Cardiac septum (tissue), 1 donor: ENCODE measurements around the gene FOS. TPM values are rescaled to one million over a fixed set of nuclear protein-coding genes. Genes with fewer than 3 reads are reported as not detected.
"Not testable (repeated sequence)": the region's sequence is repeated elsewhere in the genome, so short reads cannot be mapped to it uniquely, and the experiment has no call there.

Experiments
- DNase-seq: peaks from one replicate; pipeline ENCODE4 v3.0.0-alpha.2; 2020; ENCODE audit warnings: low spot score
- intact Hi-C: fragments of 100-400 bp; cut with DNase I; formaldehyde crosslinking; loops from one replicate; pipeline ENCODE4 v1.14.0; 2022
- total RNA-seq: library from RNA; stranded (reverse); fragmentation: NEBNext Ultra II Directional; extraction: Animal tissue kit (Norgen Biotek cat#: 25700); gene quantifications from one replicate; pipeline ENCODE4 v1.2.1, GENCODE V29; 2021
- donor health status: DM: no; HTN: no; CAD: no.

FOS gene
- total RNA-seq, 1 donor from 2014 or later = 25.8 TPM

DNA sequence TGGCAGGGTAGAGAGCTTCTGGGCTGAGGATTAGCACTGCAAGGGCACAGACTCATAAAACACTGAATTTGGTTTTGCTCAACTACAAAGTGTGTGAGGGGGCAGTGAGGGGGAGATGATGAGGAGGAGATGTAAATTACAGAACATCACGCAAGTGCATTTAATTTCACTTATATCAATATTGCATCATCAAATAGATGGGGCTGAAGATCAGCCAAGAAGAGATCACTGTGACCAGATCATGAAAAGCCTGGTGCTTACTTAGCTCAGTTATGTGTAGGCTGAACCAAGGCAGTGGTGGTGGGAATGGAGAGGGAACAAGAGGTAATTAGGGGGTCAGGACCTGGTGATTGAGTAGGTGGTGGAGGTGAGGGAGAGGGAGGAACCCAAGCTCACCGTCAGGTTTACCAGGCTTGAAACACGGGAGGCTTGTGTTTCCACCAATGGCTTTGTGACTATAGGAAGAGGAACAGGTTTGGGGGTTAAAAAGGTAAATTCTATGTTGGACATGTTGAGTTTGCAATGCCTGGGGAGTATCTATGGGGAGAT lies 11.3 kb downstream of the FOS start:
- intact Hi-C loops = loop anchor here (5.0 kb wide), 1 partner anchor 53 kb away; no protein-coding TSS in a partner anchor
- DNase-seq = no peak

DNA sequence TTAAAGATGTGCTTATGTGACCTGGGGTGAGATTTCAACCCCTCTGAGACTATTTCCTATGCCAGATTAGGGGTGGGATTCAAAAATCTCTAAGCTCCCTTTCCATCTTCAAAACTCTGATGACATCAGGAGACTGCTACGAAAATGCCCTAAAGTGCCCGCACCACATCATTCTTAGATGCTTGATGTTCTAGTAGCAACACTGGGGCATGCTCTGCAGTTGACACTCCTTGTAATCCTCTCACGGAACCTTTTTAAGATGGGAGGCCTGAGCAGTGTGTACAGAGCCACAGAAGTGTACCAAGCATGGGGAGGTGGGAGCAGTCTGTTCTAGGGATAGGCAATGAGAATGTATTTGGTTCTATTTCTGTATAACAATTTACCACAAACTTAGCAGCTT lies 12.2 kb downstream of the FOS start:
- intact Hi-C loops = loop anchor here (5.0 kb wide), 1 partner anchor 54 kb away; no protein-coding TSS in a partner anchor
- no peak for DNase-seq

DNA sequence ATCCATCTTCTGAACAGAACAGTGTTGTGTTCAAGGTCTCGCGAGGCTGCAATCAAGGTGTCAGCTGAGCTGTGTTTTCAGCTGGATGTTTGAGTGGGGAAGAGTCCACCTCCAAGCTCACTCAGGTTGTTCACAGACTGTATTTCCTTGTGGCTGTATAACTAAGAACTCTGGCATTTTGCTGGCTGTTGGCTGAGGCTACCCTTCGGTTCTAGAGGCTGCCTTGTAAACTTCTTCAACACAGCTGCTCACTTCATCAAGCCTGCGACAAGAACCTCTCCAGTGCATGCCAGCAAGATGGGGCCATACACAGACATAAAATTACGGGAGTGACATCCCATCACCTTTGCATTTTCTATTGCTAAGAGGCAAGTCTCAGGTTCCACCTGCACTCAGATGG lies 12.7 kb downstream of the FOS start:
- no peak for DNase-seq
- intact Hi-C loops = loop anchor here (5.0 kb wide), 1 partner anchor 54 kb away; no protein-coding TSS in a partner anchor

DNA sequence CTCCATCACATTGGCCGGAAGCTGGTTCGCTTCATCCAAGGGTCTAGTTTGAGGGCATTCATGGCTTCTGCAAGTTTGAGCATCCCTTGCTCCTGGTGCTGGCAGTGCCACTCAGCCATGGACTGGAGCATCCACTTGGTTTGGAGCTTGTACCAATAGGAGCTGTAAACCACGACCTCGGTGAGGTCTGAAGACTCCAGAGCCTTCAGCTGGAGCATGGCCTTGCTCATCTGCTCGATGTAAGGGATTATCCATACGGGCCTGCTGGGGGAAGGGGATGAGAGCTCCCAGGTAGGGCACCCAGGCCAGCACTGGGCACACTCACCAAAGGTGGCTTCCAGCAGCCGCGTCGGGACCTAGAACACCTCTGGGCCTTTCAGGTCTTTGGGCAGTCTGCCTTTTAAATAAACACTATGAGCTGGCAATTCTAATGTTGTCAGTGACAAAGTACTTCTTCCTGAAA lies 13.5 kb downstream of the FOS start:
- no peak for DNase-seq
- intact Hi-C loops = loop anchor here (5.0 kb wide), 1 partner anchor 55 kb away; no protein-coding TSS in a partner anchor

DNA sequence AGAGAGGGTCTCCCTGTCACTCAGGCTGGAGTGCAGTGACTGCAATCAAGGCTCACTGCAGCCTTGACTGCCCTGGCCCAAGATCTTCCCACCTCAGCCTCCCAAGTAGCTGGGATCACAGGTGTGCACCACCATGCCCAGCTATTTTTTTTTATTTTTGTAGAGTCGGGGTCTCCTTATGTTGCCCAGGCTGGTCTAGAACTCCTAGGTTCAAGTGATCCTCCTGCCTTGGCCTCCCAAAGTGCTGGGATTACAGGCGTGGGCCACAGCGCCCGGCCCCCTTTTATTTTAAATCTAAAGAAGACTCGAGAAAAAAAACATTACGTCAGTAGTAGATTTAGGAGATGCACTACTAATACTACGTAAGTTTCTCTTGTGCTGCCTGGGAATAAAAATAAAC lies 14.3 kb downstream of the FOS start:
- DNase-seq = no peak
- intact Hi-C loops = loop anchor here (5.0 kb wide), 1 partner anchor 56 kb away; no protein-coding TSS in a partner anchor

DNA sequence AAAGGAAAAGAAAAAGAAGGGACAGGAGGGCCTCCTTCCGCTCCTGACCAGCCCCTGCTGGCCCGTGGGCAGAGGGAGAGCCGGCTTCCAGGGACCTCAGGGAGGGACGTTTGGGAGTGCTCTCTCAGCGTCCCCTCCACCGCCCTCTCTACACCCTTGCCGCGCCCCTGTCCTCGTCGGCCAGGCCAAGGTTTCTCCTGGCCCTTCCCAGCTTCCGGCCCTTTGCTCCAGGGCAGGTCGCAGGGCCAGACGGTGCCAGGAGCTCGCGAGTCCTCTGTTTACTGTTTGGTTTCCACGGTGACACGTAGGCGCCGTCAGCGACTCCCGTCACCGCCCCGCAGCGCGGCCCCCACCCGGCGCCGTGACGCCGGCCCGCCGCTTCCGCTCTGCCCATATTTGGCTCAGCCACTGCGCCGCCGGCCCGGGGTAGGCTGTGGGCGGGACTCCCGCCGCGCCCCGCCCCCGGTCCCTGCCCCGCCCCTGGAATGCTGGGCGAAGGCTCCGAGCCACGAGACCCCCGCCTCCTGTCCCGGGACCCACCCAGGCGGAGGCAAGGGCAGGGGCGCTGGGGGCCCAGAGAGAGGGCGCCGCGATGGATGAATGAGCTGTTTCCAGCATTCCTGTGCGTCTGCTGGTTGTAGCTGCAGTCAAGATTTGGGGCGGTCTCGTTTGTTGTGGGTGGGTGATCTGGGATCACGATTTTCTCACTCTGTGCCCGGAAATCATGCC lies 15.5 kb downstream of the FOS start:
- peak; percentile 99 for DNase-seq
- intact Hi-C loops = loop anchor here (1.0 to 5.0 kb wide), 4 partner anchors 17 to 117 kb away; partner anchors contain the start of gene TMED10

DNA sequence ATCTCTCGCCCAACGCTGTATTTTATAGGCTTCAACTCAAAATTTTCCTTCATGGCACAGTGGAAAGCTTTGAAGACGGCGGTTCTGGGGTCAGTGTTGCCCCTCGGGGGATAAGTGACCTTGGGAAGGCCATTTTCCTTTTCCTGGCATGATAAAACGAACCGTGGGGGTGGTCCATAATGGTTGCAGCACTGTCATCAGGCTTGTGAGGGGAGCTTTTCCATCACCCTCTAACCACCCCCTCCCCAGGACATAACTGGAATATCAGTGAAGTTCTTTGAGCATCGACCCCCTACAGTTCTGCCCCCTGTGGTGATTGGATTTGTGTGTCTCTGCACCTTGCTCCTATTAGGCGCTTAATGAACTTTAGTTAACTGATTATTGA lies 16.0 kb downstream of the FOS start:
- intact Hi-C loops = loop anchor here (1.0 to 5.0 kb wide), 4 partner anchors 17 to 118 kb away; partner anchors contain the start of gene TMED10
- no peak for DNase-seq

DNA sequence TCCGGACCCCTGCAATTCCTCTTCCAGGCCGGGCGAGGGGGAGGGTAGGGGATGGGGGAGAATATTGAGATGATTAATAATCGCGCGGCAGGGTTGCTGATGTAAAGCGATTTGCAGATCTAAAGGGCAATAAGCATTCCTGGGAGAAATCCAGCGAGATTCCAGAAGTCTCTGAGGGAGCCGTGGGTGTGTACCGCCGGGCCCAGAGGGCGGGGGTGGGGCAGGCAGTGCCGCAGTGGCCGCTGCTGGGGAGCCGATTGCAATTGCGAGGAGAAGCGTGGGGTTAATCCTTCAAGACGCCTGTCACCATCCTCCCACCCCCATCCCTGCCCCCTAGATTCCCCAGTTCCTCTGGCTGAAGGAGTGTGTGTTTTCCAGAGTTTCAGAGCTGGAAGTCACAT lies 16.4 kb downstream of the FOS start:
- intact Hi-C loops = loop anchor here (2.0 kb wide), 2 partner anchors 36 to 118 kb away; partner anchors contain the start of gene TMED10

DNA sequence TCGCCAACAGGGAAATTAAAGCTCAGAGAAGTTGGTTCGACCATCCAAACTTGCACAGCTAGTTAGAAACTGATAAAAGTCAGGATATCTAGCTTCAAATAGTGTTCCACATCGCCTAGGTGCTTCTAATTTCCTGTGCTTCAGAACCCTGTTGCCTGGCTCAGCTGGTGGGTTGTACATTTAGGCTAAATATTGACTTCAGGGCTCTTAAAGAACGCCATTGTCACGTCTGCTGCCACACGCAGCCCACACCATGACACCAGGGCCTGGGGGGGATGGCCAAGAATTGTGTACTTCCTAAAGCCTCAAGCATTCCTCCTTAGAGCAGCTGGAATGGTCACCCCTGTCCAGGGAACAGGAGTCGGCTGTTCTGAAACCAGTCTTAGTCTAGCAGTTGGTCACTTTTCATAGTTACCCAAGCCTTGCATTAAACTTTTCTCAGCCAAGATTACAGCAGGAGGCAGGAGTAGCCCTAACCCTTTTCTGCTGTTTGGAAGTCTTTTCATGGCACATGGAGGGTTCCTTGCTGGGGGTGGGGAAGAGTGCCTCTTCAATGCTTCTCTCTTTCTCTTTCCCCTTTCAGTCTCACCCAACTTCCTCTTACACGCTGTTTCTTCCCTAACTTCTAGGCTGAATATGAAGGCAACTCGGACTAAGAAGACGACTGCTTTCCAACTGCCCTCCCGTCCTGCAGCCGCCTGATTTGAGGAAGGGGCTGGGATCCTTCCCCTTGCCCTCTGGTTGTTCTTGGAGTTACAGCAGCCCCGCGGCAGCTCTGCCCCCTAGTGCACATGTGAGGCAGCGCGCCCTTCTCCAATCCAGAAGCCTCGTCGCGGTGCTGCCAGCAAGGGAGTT lies 17.1 kb downstream of the FOS start:
- intact Hi-C loops = loop anchor here (2.0 kb wide), 3 partner anchors 37 to 163 kb away; partner anchors contain the start of gene TMED10
- peak; percentile 92 for DNase-seq

More for the DNA sequence above, 16.4 kb downstream of the FOS start:
- DNase-seq = peak; percentile 82

DNA sequence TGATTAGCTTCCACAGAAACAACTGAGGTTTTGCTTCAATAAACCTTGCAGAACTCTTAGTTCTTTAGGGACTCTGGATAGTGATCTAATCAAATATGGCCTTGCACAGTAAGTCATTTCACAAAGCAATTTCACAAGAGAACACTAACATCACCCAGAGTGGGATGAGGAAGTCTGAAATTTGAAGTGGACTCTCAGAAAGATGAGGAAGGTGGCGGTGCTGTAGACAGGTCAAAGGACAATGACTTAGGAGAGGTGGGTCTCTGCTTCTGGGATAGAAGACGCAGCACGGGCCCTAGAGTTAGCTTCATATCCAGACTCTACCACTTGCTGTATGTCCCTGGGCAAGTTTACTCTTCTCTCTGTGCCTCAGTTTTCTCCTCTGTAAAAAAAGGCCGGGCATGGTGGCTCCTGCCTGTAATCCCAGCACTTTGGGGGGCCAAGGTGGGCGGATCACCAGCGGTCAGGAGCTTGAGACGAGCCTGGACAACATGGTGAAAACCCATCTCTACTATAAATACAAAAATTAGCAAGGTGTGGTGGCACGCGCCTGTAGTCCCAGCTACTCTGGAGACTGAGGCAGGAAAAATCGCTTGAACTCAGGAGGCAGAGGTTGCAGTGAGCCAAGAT lies 18.9 kb downstream of the FOS start:
- no peak for DNase-seq
- intact Hi-C loops = loop anchor here (2.0 kb wide), 1 partner anchor 165 kb away; no protein-coding TSS in a partner anchor

DNA sequence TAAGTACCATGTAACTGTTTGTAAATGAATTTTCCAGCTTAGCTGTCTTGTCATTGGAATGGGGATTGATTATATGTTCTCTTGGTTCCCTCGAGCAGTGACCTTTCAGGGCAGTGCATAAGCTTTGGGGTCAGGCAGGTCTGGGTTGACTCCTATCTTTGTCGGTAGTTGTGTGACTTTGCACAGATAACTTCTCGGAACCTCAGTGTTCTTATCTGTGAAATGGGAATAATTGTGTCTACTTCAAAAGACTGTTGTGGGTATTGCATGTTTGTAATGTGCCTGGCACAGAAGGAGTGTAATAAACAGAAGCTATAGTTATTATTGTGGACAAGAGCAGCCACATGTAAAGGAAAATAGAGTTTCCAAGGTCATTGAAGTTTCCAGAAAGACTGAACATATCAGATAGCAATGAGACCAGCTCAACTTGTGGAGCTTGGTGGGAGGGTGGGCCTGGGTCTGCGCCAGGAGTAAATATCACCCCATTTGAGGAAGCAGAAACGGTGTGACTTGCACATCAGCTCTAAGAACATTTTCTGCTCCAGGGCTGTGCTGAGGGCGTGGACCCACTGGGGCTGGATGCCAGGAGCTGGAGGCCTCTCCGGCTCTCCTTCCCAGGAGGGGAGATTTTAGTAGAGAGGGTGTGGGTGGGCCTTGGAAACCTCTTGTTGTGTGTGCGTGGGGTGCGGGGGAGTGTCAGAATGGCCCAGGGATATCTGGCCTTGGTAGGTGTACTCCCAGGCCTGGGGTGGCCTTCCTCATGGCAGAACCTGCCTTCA lies 19.7 kb downstream of the FOS start:
- DNase-seq = no peak
- intact Hi-C loops = no loop called here

DNA sequence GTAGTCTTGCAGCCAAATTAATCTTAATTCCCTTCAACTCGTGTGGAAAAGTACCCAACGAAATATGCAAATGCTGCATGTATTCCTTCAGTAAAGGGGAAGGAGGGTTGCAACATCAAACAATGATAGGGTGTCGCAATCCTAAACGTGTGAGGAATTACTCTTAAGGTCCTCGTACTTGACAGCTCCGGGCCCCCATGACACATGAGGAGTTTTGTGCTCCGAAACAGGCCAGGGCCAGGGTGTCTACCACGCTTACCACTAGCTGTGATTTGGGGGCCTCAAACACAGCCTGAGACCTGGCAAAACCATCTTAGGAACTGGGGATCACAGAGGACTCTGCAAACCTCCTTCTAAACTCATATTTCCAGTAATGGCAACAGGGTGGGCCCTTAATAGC lies 20.4 kb downstream of the FOS start:
- DNase-seq = no peak
- intact Hi-C loops = no loop called here

DNA sequence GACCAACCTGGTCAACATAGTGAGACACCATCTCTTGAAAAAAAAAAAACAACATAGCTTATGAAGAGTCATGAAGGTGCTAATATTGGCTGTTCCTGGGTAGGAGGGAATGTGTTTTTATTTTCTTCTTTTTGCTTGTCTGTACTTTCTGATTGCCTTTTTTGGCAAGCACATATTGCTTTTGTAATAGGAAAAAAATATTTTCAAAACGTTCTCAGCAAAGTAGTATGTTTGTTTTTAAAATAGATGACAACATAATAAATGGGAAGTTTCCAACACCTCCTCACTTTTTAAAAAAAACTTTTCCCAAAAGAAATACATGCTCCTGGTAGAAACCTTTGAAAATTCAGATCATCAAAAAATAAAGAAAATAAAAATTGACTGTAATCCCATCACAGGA lies 20.9 kb downstream of the FOS start:
- no peak for DNase-seq
- intact Hi-C loops = no loop called here

DNA sequence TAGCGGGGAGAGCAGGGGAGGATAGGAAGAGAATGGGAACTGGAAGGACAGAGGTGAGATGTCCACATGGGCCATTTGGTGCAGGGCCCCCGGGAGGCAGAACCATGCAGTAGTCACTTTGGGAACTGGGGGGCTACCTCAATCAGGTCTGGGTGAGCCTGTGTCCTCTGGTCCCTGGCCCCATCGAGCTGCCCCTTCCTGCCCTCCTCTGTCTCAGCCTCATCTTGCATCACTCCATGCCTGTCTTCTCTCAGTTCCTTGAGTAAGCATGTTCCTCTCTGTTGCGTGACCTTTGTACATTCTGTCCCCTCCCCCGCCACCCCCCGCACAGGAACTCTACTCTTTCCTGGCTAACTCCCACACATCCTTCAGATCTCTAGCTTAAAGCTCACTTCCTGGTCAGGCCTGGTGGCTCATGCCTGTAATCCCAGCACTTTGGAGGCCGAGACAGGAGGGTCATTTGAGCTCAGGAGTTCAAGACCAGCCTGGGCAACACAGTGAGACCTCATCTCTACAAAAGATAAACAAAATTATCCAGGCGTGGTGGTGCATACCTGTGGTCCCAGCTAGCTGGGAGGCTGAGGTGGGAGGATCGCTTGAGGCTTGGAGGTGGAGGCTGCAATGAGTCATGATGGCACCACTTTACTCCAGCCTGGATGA lies 23.2 kb downstream of the FOS start:
- intact Hi-C loops = no loop called here
- no peak for DNase-seq

DNA sequence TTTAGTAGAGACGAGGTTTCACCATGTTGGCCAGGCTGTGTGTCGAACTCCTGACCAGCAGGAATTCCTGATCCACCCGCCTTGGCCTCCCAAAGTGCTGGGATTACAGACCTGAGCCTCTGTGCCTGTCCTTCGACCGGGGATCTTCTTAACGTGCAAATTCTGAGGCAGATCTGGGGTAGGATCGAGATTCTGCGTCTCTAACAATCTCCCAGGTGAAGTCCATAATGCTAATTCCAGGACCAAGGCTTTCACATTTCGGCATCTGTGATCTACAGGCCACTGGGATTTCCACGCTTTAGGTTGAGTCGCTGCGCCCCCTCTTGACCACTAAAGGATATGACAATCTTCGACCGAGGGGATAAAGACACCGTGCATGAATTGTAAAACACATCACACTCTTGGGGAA lies 24.8 kb downstream of the FOS start:
- intact Hi-C loops = no loop called here
- DNase-seq = no peak

DNA sequence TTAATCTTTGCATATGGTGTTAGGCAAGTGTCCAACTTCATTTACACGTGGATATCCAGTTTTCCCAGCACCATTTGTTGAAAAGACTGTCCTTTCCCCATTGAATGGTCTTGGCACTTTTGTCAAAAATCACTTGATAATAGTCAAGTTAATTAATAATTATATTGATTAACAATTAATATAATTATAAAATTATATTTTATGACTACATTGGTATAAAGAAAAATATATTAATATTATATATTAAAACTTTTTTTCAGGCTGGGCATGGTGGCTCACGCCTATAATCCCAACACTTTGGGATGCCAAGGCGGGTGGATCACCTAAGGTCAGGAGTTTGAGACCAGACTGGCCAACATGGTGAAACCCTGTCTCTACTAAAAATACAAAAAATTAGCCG lies 27.8 kb downstream of the FOS start:
- intact Hi-C loops = loop anchor here (2.0 to 5.0 kb wide), 2 partner anchors 121 to 254 kb away; partner anchors contain the start of gene JDP2

DNA sequence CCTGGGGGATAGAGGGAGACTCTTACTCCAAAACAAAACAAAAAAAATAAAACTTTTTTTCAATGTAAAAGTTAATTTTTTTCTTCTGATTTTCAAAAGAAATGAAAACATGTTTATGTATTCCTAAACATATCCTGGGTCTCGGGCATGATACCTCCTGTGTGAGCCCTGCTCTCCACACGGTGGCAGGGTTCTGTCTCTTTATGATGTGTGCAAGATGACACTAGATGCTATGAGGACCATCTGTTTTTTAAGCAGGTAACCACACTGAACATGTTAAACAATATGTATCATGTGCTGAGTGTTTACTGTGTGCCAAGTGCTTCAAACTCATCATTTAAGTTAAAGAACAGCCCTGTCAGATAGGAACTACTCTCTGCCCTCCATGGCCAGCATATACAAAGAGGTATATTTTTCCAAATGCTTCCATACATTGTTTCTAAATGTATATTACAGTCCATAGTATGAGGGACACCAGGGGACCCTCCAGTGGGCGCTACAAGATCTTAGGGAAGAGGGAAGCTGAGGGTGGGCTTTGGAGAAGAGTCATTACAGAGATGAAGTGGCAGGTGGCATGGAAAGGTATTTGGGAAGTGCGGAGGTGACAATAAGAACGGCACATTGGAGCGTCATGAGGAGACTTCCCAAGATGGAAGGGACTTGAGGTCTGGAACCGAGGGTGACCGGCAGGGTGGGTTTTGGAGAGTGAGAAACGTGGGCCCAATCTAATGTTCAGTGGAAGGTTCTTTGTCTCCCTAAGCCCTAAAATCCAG lies 28.5 kb downstream of the FOS start:
- DNase-seq = no peak
- intact Hi-C loops = loop anchor here (1.0 to 5.0 kb wide), 3 partner anchors 120 to 254 kb away; partner anchors contain the start of gene JDP2

More for the DNA sequence above, 27.8 kb downstream of the FOS start:
- DNase-seq = not testable (repeated sequence)
